HG02970 (cell line): ENCODE results near the gene ZNF429.
"Not testable (repeated sequence)": the region's sequence is repeated elsewhere in the genome, so short reads cannot be mapped to it uniquely, and the experiment has no call there.

Experiments
- ATAC-seq: cut with Tn5 transposase; IDR thresholded peaks from one replicate; pipeline ENCODE4 v1.9.1; 2021; ENCODE audit warnings: mild to moderate bottlenecking, moderate library complexity, moderate number of reproducible peaks; ENCODE audit not compliant: unreplicated experiment, low FRiP score

The ZNF429 gene

DNA sequence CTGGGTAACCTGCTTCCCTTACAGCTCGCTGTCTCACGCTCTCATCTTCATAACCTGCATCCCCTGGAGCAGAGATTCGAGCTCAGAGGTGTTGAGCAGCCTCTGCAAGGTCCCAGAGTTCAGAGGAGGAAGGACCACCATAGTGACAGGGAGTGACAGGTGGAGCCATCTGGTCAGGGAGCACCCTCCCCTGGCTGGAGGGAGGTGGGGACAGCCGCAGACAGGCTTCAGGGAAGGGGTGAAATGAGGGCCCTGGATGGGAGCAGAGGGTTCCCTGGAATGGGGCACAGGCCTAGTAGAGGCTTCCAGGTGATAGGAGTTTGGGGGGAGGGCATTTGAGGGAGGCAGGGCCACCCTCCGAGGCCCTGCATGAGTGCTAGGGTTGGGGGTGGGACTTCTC lies 82.1 kb downstream of the ZNF429 start:
- no peak for ATAC-seq

DNA sequence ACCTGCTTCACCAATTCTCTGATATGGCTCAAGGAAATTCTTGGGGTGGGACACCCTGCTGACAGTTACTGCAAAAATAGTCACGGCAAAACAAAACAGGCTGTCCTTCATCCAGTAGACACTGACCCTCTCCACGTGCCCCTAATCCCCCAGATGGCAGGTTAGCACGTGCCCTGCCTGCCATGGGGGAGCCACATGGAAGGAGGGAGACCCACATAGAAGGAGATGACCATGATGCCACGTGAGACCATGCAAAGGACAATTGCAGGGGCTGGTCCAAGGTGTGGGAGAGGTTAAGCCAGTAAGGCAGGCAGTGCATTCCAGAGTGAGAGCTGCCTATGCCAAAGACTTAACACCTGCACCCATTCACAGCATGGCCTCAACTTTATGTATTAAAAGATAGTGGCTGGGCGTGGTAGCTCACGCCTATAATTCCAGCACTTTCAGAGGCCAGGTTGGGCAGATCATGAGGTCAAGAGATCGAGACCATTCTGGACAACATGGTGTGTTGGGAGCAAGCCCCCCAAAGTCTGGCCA lies 82.7 kb downstream of the ZNF429 start:
- ATAC-seq = no peak

DNA sequence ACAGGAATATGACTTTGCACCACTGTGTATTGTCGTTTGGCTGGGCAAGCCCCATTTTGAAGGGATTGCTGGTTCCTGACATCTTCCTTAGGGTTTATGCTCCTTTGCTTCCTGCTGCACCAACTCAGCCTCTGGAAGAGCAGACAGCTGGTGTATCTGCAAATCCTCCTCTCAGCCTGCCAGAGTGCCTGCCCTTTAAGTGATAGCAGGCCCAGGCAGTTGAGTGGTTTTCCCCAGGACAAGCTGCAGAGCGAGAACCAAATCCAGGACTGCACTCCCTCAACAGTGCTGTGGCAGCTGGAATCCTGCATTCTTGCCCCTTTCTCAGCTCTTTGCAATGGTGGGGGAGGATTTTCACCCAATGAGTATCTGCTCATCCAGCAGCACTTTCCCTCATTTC lies 85.5 kb downstream of the ZNF429 start:
- no peak for ATAC-seq

DNA sequence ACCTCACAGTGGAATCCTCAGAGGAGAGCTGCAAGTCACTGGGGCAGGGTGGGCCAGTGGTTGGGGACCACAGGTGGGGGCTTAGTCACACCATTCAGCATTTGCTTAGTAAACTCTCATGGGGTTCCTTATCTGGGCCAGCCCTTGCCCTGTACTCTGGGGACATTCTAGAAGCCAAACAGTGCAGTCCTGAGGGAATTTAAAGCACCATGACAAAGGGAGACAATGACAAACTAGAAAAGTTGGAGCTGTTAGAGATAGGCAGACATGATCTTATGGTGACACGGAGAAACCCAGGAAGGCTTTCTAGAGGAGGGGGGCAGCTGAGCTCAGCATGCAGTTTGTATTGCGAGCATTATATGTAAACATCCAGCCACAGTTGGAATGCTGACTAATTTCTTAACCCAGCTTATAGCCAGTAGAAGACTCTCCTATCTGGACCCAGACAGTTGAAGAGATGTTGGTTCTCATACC lies 87.6 kb downstream of the ZNF429 start:
- no peak for ATAC-seq

DNA sequence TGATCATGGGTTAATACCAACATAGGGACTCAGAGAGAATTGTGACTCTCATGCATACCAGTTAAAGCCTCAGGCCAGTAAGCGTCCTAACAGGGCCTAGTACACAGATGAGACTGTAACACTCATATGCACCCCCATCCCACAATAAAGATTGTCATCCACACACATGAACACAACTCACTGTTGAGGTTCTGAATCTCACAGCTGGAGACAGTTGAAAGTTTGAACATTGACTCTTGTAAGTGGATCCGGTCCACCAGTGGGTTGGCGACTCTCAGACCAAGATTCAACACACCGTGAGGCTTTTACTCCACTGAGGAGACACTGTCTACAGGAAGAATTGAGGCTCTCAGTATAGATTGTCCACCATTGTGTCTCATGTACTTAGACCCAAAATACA lies 88.1 kb downstream of the ZNF429 start:
- no peak for ATAC-seq

DNA sequence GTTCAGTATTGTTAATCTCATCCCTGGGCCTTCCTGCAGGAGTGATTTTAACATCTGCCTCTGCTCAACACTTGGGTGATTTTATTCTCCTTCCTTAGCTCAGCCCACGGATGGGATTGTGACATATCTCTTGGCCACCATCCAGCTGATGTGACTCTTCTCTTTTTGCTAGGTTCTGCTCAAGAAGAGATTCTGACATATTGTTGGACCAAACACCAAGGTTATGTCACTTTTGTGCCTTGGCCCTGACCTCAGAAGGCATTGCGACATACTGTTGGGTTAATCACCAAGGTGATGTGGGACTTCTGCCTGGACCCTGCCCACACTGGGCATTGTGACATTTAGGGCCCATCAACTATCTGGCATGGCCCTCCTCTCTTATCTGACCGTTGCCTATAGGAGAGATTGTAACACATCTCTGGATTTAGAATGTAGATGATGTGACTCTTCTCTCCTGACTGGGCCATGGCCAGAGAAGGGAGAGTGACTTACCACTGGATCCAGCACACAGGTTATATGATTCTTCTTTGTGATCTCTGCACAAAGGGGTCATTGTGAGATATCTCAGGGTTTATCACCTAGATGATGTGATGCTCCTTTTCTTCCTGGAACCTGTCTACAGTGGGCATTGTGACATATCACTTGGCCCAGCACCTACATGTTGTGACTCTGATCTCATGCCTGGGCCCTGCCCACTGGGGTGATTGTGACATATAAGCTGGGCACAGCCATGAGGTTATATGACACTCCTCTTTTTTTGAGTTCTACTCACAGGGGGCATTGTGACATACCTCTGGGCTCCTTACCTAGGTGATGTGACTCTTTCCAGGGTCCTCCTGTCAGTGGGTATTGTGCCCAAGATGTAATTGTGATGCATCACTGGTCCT lies 88.8 kb downstream of the ZNF429 start:
- ATAC-seq = no peak

DNA sequence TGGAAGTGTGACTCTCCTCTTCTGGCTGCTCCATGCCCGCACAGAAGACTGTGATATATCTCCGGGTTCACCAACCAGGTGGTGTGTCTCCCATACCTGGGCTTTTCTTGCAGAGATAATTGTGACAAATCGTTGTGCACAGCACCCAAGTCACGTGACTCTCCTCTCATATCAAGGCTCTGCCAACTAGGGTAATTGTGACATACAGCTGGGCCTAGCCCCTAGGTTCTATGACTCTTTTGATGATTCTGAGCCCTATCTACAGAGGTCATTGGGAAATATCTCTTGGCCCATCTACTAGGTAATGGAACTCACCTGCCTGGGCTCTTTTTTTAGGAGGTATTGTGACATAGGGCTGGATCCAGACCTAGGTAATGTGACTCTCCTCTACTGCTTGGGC lies 89.8 kb downstream of the ZNF429 start:
- ATAC-seq = no peak

DNA sequence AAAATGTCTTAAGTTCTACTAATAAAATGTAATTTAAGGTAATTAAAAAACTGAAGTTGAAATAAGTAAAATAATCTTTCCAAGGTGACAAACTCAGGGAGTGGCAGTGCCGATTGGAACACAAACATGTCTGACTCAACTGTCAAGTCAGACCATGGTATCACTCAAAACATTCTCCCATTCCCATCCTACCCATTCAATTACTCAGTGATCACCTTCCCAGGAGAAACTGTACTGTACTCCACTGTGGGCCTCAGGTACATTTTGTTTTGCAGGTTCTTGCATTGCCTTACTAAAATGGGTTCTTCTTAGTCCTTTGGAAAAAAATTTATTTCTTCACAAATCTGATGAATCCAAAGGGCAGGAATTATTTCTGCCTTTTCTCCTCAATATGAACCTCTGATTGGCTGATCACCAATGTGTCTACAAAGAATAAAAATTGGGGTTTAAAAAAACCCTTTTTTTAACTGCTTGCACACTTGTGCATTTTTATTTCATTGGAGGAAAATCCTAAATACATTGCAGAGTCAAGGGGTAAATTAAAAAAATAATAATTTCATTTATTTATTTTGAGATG lies 96.8 kb downstream of the ZNF429 start:
- ATAC-seq = no peak

DNA sequence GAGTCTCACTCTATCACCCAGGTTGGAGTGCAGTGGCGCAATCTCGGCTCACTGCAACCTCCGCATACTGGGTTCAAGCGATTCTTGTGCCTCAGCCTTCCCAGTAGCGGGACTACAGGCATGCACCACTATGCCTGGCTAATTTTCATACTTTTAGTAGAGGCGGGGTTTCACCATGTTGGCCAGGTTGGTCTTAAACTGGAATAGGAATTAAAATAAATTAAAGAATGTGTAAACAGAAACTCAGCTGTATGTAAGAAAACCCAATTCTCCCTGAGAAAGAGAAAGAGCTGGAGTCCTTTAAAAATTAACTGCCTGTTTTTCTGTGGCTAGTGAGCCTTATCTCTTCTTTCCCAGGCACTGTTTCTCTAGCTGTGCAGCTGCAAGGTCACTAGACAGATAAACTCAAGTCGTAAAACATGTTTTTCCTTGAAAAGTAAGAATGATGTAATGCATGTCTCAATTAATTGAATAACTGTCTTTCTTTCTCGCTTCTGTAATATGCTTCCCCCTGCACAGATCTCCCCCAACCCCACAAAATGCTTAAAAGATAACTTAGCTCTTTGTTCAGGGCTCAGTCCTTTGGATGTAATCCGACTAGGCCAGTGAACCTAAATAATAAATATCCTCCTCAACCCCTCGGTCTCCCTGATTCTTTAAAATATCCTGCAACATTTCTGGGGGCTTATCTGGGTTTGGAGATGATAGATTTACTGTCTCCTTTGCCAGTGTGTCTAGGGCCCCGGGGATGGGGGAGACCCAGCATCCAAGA lies 97.4 kb downstream of the ZNF429 start:
- not testable (repeated sequence) for ATAC-seq

DNA sequence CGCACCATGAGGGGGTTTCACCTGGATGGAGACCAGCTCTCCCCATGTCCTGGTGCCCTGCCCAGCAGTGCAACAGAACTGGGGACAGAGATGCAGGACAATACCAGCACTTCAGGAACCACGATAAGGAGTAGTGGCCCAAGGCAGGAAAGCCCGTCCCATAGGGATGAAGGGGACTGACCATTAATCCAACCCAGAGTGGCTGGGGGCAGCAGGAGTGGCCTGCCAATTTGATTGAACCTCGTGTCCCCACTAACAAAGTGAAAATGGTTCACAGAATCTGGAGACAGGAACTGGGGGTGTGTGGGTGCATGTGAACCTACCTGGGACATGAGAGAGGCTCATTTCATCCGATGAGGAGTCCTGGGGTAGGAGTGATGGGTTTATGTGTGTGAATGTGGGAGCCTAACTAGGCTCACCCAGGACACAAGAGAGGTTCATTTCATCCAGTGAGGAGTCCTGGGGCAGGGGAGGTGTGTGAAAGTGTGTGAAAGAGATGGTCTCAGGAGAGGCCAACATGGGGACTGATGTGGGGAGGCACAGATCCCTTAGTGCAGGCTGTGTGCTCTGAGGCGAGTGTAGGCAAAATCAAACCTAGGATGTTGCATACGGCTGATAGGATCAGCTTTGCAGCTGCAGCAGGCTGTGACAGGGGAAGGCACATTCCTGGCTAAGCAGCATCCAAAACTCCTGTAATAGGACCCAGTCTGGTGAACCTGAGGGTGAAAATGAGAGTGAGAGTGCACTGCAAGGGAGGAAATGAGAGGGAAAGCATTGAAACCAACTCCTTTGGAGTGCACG lies 98.2 kb downstream of the ZNF429 start:
- no peak for ATAC-seq

DNA sequence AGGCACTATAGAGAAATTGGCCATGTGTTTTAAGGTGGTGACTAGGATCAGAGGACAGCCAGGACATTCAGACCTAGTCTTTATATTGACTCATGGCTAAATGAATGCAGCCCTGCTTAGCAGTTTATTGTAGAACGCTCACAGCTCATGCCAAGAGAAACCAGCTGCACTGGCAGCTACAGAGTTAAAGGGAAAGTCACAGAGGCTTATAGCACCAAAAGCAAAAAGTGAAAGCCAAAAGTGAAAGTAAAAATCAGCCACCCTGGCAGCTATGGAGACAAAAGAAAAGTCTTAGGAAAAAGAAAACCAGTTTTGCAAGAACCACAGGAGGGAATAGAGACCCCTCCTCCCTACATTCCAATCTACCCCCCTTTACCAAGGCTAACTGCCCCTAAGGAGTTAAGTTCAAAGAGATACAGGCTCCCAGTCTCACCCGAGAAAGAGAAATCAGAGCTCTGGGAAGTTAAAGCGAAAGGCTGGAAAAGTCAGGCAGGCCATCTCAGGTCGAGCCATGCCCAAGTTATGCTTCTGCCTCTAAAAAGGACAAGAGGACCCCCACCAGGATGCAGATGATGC lies 99.0 kb downstream of the ZNF429 start:
- ATAC-seq = no peak
